HG02840 (cell line): ENCODE data around the gene FLNB.
A peak's percentile ranks its signal among the peaks of the same experiment; 100 is the strongest.
"Not testable (repeated sequence)": the region's sequence is repeated elsewhere in the genome, so short reads cannot be mapped to it uniquely, and the experiment has no call there.

Experiments used
- ATAC-seq: cut with Tn5 transposase; IDR thresholded peaks from one replicate; pipeline ENCODE4 v1.9.1; 2021; ENCODE audit warnings: mild to moderate bottlenecking, moderate library complexity, moderate number of reproducible peaks; ENCODE audit not compliant: unreplicated experiment, low FRiP score

Gene FLNB

DNA sequence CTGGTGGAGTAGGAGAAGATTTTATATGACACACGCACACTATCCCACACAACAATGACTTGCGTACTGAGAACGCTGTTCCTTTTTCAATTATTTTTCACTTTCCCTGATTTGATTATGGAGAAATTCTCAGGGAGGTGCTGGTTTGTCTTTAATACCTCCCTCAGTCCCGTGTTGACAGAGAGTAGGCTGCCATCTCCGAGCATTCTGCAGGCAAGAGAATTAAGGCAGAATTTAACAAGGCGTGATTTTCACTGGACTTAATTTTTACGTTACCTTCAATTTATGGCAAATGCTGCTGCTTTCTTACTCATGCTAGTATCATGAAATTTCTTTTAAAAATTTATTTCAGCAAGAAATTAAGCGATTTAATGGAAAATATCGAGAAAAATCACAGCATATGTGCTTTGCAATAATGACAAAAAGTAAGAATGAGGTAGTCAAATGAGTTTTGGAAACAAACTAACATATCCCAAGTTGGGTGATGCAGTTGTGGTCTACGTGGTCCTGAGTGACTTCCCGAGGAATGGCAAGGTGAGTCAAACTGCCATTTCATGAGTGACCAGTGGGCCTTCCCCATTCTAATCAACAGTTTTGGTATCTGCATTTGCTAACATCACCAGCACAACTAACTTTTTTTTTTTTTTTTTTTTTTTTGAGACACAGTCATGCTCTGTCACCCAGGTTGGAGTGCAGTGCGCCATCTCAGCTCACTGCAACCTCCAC is 185.6 kb downstream of the FLNB start:
- no peak for ATAC-seq

DNA sequence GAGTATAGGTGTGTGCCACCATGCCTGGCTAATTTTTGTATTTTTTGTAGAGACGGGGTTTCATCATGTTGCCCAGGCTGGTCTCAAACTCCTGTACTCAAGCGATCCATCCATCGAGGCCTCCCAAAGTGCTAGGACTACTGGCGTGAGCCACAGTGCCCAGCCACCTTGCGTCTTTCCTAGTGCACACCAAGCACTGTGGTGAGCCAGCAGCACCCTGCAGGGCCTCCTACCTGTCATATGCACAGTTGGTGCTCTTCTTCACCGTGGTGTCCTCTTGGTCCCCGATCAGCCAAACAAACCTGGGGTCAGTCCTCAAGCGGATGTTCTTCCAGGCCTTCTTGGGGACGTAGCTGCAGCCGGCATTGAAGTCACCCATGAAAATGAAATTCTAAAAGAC is 189.4 kb downstream of the FLNB start:
- ATAC-seq, result no peak

DNA sequence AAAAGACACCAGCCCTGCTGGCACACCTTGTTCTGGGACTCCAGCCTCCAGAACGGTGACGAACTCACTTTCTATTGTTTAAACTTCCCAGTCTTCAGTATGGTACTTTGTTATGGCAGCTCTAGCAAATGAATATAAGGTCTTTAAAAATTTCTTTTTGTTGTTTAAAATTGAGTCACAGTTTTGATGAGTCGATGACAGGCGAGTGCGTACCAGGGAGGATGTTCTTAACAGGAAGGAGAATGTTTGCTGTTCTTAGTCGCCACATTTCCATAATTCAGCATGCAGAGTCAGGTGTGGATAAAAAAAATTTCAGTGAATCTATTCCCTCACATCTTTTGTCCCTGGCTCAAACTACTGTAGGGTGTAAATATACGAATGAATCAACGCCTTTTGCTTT is 190.1 kb downstream of the FLNB start:
- ATAC-seq, result no peak

DNA sequence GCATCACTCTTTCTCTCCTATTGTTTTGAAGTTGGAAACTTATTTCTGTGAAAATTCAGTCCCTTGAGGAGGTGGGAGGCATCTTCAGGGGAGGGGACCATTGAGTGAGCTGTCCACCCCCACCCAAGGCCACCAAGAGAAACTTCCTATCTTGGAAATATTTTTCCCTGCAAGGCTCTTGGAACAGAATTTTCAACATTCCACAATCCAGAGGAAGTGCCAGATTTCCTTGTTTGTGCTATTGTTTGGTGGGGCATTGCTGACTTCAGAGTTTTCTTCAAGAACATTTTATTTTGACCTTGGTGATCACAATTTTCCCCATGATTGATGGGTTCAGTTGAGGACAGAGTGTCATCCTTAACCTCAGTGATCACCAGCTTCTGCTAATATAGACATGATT is 190.6 kb downstream of the FLNB start:
- ATAC-seq, result no peak

DNA sequence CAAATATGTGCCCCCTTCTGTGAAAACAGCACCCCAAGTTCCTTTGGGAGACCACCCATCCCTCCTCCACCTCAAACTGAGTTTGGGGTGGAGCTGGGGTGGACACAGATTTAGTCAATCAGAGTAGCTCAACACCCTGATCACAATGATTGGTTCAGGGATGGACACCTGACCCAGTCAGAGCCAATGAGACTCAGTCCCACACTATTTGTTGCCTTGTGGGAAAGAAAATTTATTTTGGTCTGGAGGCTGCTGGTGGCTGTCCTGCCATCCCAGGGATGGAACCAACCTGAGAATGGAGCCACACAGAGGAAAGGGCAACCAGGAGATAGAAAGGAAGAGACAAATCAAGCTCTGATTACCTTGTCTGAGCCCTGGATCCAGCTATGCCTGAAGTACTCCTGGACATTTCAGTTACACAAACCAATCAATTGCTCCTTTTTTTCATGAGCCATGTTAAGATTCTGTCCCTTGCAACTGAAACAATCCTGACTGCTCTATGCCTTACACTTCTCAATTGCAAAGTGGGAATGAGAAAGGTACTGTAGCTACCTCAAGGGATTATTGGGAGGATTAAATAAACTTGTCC is 192.0 kb downstream of the FLNB start:
- ATAC-seq, result no peak

DNA sequence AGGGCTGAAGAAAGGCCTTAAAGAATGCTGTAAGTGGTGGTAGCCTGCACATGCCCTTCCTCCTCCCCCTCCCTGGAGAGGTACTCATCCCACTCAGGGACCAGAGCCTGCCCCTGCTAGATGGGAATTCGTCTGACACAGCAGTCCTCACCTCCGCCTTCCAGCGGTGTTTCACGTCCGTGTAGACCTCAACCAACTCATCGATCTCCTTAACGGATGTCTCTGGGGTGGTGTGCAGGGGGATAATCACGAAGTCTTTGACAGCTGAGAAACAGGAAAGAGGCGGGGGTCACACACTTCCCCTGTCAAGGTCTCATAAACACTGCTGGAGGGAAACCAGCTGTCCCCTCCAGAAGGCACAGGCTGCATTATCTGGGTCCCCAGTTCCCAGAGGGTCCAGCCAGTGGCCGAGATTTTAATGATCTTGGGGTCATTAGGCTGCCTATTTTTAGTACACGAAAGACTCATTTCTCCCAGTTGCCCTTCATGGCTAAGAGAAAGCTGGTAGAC is 192.7 kb downstream of the FLNB start:
- no peak for ATAC-seq

DNA sequence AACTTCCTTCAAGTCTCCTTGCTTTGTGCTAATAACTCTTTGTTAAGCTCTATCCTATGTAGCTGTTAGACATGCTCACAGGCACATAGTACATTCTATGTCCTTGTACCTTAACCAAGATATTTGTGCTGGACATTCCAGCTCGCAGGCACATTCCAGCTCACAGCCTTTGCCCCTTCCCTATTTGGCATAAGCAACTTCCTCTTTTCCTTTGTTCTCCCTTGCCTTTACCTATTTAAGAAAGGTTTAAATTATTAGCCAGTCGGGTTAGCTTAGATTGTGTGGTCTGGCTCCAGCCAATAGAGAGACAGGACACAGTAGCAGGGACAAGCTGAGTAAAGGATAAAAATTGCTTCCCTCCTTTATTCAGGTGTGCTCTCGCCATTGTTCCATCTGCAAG is 193.2 kb downstream of the FLNB start:
- not testable (repeated sequence) for ATAC-seq

DNA sequence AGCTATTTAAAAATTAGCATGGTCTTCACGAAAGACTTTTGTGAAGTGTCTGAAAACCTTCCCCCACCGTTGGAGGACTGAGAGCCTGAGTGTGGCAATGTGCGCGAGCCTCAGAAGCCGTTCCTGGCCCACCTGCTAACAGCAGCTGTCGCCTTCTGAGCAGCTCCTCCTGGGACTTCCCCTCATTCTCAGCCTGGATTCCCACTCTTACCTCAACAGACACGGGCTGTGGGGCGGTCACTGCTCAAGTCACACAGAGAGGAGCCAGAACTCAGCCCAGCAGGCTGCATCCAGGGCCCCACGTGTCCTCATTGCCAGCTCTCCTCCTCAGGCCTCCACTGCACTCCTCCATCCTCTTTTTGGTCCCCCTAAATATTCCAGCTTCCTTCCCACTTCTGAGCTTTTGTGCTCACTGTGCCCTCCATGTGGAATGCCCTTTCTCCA is 194.7 kb downstream of the FLNB start:
- ATAC-seq, result no peak

DNA sequence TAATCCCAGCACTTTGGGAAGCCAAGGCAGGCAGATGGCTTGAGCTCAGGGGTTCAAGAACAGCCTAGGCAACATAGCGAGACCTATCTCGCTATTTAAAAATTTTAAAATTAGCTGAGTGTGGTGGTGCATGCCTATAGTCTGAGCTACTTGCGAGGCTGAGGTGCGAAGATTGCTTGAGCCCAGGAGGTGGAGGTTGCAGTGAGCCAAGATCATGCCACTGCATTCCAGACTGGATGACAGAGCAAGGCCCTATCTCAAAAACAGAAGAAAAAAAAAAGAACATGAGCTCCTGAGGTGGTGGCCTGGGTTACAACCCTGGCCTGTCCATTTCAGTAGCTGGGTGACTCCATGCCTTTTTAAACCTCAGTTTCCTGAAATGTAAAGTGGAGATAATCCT is 195.3 kb downstream of the FLNB start:
- ATAC-seq, result no peak

DNA sequence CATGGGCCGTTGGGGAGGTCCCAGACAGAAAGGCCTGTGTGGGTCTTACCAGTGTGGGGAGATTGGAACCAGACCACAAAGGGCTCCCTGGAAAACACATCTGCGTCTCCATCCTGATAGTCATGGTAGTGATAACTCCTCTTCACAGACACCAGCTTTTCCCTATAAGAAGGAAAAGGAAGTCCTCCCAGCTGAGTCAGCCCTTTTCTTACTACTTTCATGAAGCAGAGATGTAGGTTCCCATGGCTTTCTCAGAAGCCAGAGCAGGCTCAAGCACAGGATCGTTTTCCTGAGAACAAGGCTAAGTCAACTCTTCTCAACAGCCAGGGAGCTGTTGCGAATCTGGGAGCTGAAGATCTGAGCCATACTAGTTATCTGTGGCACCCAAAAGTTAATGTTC is 196.5 kb downstream of the FLNB start:
- ATAC-seq, result no peak

DNA sequence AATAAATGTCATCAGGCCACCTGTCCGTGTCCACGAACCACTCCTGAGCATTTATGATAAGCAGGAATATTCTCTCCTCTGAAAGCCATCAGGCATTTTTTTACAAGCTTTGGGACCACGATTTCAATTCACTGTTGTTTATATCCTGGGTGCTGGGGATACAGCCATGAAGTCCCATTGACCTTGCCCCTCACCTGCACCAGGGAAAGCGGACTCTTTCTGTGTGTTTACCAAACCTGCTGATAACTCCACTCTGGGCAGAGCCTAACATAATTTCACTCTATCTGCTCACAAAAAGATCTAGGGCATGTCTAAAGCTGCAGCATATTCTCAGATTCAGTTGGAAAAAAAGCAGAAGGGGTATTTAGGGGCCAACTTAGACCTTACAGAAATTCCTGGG is 197.8 kb downstream of the FLNB start:
- ATAC-seq, result no peak

DNA sequence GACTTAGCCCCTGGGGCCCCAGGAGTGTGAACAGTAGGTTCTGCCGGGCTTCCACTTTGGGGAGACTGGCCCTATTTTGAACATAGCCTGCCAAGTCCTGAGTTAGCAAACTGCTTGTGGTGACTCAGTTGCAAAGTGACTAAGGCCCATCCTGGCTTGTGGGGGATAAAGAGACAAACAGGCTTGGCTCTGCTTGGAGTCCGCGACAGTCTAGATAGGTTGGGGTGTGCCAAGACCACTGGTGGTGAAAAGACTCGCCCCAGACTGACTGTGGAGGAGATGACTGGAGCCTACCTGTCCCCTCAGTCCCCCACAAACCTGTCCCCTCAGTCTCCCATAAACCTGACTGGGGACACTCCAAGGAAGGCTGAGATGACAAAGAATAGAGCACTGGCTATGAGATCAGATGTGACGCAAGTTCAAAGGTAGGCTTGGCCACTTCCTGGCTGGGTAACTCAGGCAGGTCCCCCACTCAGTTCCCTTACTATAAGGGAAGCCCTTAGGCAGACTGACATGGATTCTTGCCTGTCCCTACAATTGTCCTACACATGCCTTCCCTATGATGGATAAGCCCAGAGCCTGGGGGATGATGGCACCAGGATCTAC is 198.3 kb downstream of the FLNB start:
- ATAC-seq, result no peak

DNA sequence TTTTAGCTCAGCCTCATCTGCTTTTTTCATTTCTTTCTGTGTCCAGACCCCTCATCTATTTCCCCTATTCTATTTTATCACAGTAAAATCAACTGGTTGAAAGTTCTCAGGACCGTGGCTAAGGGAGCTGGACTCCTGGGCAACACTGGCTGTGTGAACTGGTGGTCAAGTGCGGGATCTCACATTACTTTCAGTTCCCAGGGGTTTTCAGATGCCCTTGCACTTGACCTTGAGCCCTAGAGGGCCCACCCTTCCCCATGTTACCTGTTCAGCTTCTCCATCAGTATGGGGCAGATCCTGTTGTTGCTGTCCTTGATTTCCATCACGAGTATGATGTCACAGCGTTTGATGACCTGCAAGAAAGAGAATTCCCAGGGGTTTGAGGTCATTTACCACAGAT is 199.7 kb downstream of the FLNB start:
- ATAC-seq, result no peak

DNA sequence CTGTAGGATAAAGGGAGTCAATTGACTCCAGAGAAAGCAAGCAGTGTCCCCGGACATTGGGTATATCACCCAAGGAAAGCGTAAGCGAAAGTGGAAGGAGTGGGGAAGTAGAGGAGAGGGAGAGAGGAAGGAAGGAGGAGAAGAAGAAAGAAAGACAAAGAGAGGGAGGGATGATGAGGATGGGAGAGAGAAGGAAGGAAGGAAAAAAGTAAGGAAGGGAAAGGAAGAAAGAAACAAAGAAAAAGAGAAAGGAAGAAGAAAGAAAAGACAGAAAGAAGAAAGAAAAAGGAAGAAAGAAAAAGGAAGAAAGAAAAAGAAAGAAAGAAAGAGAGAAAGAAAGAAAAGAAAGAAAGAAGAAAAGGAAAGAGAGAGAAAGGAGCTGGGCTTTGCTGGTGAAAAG is 201.7 kb downstream of the FLNB start:
- no peak for ATAC-seq

DNA sequence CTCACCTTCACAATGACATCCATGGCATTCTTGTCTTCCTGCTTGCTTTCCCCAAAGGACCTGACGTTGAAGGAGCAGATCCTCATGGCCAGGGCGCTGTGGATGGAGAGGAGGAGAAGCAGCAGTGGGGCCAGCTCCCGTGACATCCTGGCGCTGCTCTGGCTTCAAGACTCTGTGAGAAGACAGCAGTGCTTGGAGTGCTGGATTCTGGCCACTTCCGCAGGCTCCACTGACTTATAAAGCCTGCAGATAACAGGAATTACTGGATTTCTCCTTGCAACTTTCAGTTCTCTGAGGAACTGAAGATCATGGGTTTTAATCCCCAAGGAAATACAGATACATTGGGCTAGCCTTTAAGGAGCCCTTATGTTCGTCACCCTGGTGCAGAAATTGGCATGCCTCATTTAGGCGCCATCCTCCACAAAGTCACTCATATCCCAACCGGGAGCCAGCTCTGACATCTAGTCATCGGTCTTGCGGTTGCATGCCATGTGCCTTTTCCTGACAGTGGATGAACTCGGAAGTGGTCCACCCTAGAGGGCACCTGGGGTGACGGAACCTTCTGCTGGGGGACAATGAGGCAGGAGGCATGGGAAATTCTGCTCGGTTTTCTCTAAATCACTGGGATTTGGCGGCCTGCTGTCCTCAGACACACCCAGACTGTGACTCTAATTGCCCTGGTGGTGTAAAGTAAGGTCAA is 202.7 kb downstream of the FLNB start, which contains the start of gene DNASE1L3:
TSS of gene DNASE1L3 (minus strand) at position 212 of the 700 bp plus-strand sequence. CDS start at position 146, 66 bp downstream.
- ATAC-seq, result no peak

DNA sequence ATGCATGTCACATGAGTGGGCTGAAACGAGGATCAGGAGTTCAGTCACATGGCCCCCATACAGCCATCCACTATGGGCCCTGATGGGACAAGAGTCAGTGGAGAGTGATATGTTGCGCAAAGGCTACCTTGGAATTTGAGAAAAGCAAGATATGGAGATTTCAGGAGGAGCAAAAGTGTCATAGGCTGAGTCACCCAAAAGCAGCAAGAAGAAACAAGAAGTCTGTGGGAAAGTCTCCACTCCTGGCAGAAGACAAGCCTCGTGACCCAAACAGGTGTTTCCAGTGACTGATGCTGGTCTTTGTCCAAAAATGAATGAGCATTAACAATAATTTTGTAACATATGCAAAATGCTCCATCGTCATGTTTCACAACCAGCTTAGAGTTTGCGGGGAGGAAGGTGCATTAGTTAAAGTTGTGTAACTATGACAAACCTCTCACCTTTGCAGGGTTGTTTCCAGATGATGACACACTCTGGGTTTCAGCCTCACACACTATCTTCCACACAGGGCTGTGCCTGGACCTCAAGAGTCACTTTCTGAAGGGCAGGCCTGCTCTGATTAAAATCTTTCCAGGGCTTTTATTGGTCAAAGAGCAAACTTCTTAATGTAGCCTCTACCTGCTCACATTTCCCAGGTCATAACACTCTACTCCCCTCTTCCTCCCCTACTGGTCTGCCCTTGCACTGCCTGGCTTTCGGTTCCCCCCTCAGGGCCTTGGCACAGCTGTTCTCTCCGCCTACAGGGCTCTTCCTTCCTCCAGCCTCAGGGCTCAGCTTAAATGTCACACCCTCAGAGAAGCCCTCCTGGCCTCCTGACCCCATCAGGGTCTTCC is 206.5 kb downstream of the FLNB start:
- ATAC-seq, result peak; percentile 79

DNA sequence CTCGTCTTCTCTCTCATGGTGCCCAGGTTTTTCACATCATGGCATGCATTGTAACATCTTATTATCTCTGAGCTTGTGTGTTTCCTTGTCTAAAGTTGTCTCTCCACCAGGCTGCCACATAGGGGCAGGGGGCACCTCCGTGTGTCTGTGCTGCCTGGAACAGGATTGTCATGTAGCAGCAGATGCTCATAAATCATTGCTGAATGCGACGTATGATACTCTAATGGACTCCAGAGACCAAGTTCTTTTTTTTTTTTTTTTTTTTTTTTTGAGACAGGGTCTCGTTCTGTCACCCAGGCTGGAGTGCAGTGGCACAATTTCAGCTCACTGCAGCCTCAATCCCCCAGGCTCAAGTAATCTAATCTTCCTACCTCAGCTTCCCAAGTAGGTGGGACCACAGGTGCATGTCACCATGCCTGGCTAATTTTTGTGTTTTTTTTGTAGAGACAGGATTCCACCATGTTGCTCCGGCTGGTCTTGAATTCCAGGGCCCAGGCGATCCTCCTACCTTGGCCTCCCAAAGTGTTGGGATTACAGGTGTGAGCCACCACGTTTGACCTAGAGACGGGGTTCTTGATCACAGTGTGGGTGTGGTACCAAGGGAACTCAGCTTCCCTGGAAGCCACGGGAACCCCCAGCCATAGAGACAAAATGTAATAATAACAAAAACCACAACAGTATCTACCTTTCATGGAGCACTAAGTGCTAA is 207.2 kb downstream of the FLNB start:
- ATAC-seq, result no peak

DNA sequence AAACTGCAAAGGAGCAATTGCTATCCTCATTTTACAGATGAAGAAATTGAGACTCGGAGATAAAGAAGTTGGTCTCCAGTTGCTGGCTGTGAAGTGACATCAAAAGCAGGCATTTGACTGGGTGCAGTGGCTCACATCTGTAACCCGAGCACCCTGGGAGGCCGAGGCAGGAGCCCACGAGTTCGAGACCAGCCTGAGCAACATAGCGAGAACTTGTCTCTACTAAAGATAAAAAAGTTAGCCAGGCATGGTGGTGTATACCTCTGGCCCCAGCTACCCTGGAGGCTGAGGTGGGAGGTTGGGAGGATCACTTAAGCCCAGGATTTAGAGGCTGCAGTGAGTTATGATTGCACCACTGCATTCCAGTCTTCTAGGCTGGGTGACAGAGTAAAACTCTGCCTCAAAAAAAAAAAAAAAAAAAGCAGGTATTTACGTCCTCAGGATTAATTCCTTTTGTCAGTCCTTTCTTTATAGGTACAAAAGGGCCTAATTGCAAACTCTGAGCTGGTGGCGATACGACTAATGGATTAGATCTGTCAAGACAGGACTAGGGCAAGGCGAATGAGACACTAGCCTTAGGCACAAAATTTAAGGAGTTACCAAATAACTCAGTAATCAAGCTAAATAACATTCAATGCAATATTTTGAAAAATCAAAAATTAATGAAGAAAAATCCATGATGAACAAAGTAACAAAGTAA is 208.4 kb downstream of the FLNB start:
- ATAC-seq, result no peak

DNA sequence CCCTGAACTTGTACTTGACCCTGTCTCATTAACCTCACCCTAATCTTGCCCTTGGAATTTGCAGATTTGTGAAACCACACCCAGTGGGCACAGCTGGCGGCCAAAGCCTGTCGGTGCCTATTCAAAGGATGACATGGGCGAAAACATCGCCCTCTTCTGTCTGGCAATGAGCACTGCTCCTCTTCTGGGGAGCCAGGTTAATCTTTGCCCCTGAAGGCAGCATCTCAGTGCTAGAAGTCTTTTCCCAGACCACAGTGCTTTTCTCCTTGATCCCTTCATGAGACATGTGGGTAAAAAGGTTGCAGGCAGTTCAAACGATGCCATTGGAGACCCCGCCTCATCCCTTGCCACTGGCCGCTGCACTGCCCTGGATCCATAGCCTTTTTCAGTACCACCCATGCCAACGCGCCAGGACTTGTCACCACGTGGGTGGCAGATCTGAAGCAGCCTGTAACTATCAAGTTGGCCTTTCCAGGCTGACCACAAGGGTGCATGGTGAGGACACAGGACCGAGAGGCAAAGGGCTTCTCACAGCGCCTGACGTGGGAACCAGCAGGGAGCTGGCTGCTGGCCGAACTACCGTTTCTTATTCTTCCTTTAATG is 209.1 kb downstream of the FLNB start:
- ATAC-seq, result no peak
